RWPE2 (cell line): ENCODE data around the gene PDGFRB.

ENCODE experiments used
- ATAC-seq: fragments of 200-7000 bp; cut with Tn5 transposase; 3 replicates; pipeline ENCODE4 v1.9.1; 2021; ENCODE audit warnings: low read depth
- DNase-seq: peaks from one replicate; pipeline ENCODE4 v3.0.0-alpha.2; 2020; ENCODE audit warnings: low spot score
- H3K27ac ChIP-seq: fragments of 450-650 bp; 2 replicates; pipeline ENCODE4 v1.5.1; 2017; ENCODE audit warnings: mild to moderate bottlenecking; ENCODE audit not compliant: poor library complexity, severe bottlenecking
- H3K27me3 ChIP-seq: fragments of 250-450 bp; sonication (Bioruptor Pico); 2 replicates; pipeline ENCODE4 v1.5.1; 2021; ENCODE audit warnings: mild to moderate bottlenecking, moderate library complexity; ENCODE audit not compliant: insufficient read depth, poor library complexity, severe bottlenecking
- H3K36me3 ChIP-seq: fragments of 250-450 bp; sonication (Bioruptor Pico); 2 replicates; pipeline ENCODE4 v1.5.1; 2020; ENCODE audit warnings: low read depth, mild to moderate bottlenecking, moderate library complexity
- H3K4me1 ChIP-seq: fragments of 250-450 bp; sonication (Bioruptor Pico); 2 replicates; pipeline ENCODE4 v1.5.1; 2021; ENCODE audit warnings: mild to moderate bottlenecking, moderate library complexity; ENCODE audit not compliant: insufficient read depth, poor library complexity, severe bottlenecking
- H3K4me3 ChIP-seq: fragments of 250-450 bp; sonication (Bioruptor Pico); 2 replicates; pipeline ENCODE4 v1.5.1; 2021; ENCODE audit warnings: mild to moderate bottlenecking, moderate library complexity; ENCODE audit not compliant: severe bottlenecking
- H3K9me3 ChIP-seq: fragments of 250-450 bp; sonication (Bioruptor Pico); 2 replicates; pipeline ENCODE4 v1.5.1; 2021; ENCODE audit warnings: mild to moderate bottlenecking, moderate library complexity; ENCODE audit not compliant: severe bottlenecking
- TF ChIP-seq, protein P1 (sequence below): fragments of 450-650 bp; IDR thresholded peaks from one replicate; pipeline ENCODE4 v1.5.1; 2017; ENCODE audit warnings: mild to moderate bottlenecking, moderate library complexity; ENCODE audit not compliant: poor library complexity, severe bottlenecking

The PDGFRB gene

DNA sequence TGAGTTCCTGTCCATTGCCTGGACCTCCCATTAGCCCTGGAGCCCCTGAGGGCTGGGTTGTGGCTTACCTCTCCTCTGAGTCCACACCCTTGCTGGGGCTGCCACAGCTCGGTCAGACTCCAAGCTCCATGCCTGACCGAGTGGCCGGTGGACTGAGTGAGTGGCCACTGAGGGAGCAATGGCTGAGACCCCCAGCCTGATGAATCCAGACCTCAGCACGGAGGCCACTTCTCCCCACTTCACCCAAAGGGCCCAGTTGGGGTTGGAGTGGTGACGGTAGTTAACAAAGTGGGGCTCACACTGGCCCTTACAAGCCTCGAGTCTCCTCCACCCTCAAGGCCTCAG lies 28.8 kb downstream of the PDGFRB start:
- Histone ChIP-seq H3K4me1 (no peaks in the 10 kb centered on the region), H3K27me3 (no peaks in the 10 kb centered on the region), H3K9me3 (no peaks in the 10 kb centered on the region), H3K27ac (no peak overlapping the region), H3K4me3 (no peak overlapping the region), H3K36me3 (no peaks in the 10 kb centered on the region)
- no peak for DNase-seq
- no peak for ATAC-seq
- TF ChIP-seq, protein P1, sequence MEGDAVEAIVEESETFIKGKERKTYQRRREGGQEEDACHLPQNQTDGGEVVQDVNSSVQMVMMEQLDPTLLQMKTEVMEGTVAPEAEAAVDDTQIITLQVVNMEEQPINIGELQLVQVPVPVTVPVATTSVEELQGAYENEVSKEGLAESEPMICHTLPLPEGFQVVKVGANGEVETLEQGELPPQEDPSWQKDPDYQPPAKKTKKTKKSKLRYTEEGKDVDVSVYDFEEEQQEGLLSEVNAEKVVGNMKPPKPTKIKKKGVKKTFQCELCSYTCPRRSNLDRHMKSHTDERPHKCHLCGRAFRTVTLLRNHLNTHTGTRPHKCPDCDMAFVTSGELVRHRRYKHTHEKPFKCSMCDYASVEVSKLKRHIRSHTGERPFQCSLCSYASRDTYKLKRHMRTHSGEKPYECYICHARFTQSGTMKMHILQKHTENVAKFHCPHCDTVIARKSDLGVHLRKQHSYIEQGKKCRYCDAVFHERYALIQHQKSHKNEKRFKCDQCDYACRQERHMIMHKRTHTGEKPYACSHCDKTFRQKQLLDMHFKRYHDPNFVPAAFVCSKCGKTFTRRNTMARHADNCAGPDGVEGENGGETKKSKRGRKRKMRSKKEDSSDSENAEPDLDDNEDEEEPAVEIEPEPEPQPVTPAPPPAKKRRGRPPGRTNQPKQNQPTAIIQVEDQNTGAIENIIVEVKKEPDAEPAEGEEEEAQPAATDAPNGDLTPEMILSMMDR = no peak

DNA sequence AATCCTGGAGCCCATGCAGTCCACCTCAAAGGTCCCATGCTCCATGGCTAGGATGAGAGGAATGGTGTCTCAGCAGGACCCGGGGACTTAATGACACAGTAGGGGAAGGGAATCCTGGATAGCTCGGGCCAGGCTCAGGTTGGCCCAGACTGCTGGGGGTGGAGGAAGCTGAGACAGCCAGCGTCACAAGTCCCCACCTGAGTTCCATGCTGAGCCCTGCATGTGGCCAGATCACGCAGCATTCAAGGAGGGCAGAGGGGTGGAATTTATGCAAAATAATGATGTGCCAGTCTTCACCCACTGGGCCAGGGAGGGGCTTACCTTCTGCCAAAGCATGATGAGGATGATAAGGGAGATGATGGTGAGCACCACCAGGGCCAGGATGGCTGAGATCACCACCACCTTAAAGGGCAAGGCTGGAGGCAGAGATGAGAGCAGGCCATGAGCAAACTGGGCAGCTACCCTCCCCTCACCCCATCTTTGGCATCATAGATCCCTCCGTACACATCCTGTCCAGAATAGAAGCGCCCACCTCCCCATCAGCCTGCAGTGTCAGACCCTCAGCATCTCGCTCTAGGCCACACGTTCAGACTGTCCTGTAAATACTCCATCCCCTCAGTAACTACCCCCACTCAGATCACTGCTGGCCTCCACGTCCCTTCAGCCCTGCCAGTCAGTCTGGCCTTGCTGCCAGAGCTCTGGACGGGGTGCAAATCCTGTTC lies 29.3 kb downstream of the PDGFRB start:
- DNase-seq = peak; percentile 54
- Histone ChIP-seq H3K27me3 (no peaks in the 10 kb centered on the region), H3K9me3 (no peaks in the 10 kb centered on the region), H3K36me3 (no peaks in the 10 kb centered on the region), H3K4me3 (no peak overlapping the region), H3K4me1 (no peaks in the 10 kb centered on the region), H3K27ac (no peak overlapping the region)
- TF ChIP-seq, protein P1 = no peak
- ATAC-seq = no peak

DNA sequence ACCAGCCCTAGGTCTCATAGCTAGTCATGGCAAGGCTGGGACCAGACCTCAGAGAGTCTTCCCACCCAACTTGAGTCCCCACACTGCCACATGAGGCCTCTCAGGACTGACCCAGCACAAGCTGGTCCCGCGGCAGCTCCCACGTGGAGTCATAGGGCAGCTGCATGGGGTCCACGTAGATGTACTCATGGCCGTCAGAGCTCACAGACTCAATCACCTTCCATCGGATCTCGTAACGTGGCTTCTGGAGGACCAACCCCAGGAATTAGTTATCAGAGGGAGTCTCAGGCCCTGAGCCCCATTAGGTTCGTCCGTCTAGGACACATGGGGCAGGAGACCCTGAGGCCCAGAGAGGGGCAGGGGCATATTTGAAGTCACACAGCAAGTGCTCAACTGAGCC lies 30.3 kb downstream of the PDGFRB start:
- no peak for ATAC-seq
- Histone ChIP-seq H3K27ac (no peak overlapping the region), H3K36me3 (no peaks in the 10 kb centered on the region), H3K4me1 (no peaks in the 10 kb centered on the region), H3K27me3 (no peaks in the 10 kb centered on the region), H3K4me3 (no peak overlapping the region), H3K9me3 (no peaks in the 10 kb centered on the region)
- TF ChIP-seq, protein P1 = no peak
- no peak for DNase-seq

DNA sequence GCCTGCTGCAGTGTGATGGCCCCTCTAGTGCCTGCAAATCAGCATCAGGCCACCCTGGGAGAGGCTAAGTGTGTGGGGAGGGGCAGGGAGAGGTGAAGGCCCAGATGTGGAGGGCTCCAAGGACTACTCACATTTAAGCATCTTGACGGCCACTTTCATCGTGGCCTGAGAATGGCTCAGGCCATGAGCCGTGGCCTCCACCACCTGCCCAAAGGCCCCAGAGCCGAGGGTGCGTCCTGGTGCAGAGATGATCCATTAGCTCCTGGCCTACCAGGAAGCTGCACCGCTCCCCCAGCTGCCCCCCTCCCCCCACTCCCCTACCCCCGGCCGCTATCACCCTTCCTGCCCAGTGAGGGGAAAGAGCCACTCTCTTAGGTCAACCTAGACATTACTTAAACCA lies 31.0 kb downstream of the PDGFRB start:
- DNase-seq = no peak
- H3K4me3 ChIP-seq = no peak overlapping the region
- no peaks in the 10 kb centered on the region for H3K4me1 ChIP-seq
- no peak for ATAC-seq
- H3K36me3 ChIP-seq = no peaks in the 10 kb centered on the region
- no peaks in the 10 kb centered on the region for H3K27me3 ChIP-seq
- TF ChIP-seq, protein P1 = no peak
- H3K27ac ChIP-seq = no peak overlapping the region
- H3K9me3 ChIP-seq = no peaks in the 10 kb centered on the region

DNA sequence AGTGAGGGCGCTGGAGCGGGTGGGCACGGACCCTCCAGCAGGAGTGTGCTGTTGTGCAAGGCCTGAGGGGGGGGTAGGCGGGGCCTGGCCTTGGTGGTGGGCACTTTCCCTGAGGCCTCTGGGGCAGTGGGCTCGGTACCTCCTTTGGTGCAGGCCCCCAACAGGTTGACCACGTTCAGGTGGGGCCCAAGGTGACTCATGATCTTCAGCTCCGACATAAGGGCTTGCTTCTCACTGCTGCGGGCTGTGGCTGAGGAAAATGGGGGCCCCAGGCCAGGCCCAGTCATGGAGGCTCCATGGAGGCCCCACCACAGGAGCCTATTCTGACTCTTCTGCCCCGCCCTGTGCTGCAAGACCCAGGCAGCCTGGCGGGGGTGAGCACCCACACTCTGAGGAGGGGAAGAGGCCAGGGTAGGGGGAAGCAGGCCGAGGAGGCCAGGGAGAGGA lies 31.5 kb downstream of the PDGFRB start:
- Histone ChIP-seq H3K27ac (no peak overlapping the region), H3K27me3 (no peaks in the 10 kb centered on the region), H3K9me3 (no peaks in the 10 kb centered on the region), H3K4me3 (no peak overlapping the region), H3K4me1 (no peaks in the 10 kb centered on the region), H3K36me3 (no peaks in the 10 kb centered on the region)
- TF ChIP-seq, protein P1 = no peak
- ATAC-seq = no peak
- DNase-seq = no peak
